Activated CD4-positive, alpha-beta T cell treated with anti-CD3 and anti-CD28 coated beads, Interleukin-2, amount 50 U/mL, for 24 hours (primary cell): ENCODE data around the gene UNCX.
"Not testable (repeated sequence)": the region's sequence is repeated elsewhere in the genome, so short reads cannot be mapped to it uniquely, and the experiment has no call there.

Experiments
- DNase-seq, 2 donors: peaks; one replicate each; pipeline ENCODE4 v3.0.0-alpha.2; 2020; ENCODE audit warnings: low read depth in 1 of 2, low spot score in 1 of 2

UNCX gene

DNA sequence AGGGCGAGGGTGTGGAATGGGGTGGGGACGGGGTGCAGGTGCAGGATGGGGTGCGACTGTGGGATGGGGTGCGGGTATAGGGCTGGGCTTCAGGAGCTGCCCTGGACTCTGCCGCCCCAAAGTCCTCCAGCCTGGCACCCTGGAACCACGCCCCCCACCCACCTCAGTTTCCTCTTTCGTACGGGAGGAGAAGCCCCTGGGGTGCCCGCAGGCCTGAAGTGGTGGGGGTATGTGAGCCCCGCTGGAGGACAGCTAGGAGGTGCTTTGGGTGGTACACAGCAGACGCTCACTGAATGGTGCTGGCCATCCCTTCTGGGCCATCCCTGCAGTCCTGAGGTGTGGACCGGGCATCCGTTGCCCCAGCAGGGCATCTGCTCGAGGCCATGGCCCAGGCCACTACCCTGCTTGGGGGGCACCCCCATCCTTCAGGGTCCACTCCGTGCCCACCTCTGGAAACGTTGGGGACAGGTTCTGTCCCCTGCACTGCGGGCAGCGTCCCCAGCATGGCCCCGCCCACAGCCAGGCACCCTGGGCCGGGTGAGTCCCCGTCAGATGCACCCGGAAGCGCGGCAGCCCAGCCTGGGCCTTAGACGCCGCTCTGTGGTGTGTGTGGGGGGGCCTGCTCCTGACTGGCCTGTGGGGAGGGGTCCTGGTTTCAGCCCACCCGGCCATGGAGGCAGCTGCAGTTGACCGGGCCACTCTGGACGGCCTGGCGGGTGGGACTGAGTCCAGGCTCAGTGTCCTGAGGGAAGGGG, 41.6 kb downstream of the UNCX start:
- DNase-seq: no peak

- no peak for DNase-seq
Observed at GRCh38 chr7:1274876-1275375, 42.3 kb downstream of the UNCX start.

DNA sequence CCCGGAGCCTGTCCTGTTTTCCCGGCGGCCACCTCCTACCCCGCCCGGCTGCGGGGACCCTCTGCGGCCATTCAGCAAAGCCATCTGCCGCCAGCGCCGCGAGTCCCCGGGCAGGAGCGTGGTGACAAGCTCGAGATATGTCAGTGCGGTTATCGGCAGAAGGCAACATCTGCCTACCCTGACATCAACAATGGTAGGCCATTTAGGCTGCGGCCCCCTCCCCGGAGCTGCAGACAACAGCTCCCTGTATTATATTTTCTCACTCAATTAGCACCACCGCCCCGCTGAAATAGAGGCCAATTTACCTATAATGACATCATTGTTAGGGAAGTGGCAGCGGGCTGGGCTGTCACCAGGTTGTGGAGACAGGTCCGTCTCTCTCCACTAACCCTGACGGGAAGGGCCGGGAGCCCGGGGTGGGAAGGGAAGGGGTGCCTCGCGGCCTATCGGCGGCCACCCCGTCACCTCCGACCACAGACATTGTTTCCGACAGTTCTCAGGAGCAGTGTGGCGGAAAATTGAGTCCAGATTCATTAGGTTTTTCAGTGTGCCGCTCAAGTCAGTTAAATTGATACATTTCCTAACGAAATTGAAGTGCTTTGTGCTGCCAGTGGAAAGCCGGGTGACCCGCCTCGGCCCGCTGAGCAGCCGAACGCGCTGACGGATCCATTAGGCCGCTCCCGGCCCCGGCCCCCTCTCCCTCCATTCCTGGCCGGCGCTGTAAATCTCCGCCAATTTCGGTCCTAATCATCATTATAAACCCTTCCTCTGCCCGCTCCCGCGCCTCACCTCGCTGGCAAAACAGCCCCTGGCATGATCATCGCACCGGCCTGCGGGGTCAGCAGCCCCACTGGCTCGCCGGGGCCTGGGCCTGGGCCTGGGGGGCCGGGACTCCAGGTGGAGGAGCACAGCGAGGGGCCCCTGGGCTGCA, 43.0 kb downstream of the UNCX start:
- DNase-seq: no peak

DNA sequence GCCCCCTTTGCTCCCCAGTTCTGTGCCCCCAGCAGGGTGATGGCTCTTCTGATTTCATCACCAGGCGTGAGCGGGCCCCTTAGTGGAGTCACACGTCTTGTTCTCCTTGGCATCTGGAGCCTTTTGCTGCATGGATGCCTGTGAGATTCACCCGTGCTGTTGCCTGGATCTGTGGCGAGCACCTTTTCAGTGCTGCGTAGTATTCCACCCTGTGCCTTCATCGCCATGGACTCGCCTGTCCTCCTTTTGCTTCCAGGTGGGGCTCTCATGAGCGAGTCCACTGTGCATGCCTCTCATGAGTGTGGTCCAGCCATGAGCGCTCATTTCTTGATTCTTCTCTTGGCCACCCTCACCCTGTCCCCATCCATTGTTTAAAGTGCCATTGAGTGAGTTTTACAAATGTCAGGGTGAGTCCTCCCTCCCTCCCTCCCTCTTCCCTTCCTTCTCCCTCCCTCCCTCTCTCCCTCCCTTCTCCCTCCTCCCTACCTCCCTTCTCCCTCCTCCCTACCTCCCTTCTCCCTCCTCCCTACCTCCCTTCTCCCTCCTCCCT, 44.0 kb downstream of the UNCX start:
- no peak for DNase-seq

DNA sequence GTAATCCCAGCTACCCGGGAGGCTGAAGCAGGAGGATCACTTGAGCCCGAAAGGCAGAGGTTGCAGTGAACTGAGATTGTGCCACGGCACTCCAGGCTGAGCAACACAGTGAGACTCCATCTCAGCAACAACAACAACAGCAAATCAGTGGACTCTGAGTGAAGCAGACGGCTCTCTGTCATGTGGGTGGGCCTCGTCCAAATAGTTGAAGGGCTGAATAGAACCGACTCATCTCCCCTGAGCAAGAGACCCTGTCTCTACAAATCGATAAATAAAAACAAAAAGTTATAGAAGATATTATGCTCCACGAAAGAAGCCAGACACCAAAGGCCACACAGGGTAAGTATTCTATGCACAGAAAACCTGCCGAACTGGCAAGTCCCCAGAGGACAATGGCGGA, 45.9 kb downstream of the UNCX start:
- no peak for DNase-seq

DNA sequence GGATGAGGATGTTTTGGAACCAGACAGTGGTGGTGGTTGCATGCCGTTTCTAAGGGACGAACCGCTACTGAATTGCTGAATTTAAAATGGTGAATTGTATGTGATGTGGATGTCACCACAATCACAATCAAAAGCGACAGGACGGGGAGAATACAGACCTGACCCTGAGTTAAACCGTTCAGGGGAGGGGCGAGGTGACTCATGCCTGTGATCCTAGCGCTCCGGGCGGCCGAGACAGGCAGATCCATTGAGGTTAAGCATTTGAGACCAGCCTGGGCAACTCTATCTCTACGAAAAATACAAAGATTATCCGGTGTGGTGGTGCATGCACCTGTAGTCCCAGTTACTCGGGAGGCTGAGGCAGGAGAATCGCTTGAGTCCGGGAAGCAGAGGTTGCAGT, 46.4 kb downstream of the UNCX start:
- no peak for DNase-seq

DNA sequence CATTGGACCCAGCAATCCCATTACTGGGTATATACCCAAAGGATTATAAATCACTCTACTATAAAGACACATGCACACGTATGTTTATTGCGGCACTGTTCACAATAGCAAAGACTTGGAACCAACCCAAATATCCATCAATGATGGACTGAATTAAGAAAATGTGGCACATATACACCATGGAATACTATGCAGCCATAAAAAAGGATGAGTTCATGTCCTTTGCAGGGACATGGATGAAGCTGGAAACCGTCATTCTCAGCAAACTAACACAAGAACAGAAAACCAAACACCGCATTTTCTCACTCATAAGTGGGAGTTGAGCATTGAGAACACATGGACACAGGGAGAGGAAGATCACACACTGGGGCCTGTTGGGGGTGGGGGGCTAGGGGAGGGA, 47.2 kb downstream of the UNCX start:
- not testable (repeated sequence) for DNase-seq

DNA sequence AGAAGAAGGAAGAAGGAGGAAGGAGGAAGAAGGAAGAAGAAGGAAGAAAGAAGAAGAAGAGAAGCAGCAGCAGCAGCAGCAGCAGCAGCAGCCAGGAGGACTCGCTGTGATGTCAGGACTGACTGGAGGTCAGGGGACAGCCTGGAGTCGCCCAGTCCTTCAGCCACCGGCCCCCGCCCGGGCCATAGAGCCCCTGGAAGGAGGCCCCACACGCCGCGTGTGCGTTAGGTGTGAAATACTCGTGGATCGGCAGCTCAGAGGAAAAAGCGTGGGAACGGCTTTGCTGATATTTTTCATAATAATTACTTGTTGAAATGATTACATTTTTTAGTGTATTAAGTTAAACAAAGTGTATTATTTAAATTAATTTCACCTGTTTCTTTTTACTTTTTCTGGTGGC, 48.4 kb downstream of the UNCX start:
- DNase-seq: no peak

DNA sequence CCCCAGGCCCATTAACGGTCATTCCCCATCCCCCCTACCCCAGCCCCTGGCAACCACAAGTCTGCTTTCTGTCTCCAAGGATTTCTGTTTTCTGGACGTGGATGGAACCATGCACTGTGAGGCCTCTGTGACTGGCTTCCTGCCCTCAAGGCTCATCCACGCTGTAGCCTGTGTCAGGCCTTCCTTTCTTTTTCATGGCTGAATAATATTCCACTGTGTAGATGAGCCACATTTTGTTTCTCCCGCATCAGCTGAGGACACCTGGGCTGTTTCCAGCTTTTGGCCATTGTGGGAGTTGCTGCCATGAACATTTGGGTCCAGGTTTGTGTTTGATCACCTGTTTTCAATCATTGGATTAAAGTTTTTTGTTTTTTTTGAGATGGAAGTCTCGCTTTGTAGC, 50.0 kb downstream of the UNCX start:
- DNase-seq: no peak

DNA sequence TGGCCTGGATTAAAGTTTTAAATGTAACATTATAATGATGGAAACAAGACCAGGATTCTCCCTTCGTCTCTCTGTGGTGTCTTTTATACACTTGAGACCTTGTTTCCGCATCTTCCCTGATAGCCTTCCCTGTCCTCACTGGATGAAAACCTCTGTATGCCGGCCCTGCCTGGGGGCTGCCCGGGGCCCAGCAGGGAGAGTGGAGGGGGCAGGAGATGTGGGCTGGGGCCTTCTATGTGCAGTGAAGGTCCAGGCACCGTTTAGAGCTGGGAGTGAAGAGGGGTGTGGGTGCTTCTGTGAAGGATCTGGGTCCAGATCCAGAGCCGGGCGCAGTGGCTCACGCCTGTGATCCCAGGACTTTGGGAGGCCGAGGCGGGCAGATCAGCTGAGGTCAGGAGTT, 50.7 kb downstream of the UNCX start:
- no peak for DNase-seq

GRCh38 chr7:1283941-1284742, 51.5 kb downstream of the UNCX start:
- no peak for DNase-seq

DNA sequence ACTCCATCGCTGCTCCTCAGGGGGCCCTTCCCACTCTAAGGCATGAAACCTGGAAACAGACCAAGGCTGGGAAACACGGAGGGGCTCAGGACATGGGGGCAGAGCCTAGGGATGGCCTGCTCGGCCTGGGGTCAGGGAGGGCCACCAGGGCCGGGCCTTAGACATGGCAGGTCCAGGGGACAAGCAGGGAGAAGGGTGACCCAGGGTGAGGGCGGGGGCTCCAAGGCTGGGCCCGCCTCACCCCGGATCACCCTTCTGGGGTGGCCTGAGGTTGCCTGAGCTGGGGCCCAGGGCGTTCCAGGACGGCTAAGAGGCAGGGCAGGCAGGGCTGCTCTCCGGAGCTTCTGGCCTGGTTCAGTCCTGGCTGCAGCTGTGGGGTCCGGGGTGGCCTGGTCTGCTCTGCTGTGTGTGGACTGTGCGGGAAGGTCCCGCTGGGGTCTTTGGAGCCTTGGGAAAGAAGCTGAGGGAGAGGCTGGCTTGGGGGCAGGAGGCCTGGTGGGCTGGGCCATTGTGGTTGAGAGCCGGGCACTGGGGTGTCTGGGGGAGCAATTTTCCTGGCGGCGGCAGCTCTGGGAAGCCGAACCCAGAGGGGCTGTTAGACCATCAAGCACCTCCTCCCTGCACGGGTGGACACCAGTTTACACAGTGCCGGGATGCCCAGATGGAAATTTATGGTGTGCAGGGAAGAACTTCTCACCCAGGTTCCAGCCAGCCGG, 52.2 kb downstream of the UNCX start:
- DNase-seq: no peak

DNA sequence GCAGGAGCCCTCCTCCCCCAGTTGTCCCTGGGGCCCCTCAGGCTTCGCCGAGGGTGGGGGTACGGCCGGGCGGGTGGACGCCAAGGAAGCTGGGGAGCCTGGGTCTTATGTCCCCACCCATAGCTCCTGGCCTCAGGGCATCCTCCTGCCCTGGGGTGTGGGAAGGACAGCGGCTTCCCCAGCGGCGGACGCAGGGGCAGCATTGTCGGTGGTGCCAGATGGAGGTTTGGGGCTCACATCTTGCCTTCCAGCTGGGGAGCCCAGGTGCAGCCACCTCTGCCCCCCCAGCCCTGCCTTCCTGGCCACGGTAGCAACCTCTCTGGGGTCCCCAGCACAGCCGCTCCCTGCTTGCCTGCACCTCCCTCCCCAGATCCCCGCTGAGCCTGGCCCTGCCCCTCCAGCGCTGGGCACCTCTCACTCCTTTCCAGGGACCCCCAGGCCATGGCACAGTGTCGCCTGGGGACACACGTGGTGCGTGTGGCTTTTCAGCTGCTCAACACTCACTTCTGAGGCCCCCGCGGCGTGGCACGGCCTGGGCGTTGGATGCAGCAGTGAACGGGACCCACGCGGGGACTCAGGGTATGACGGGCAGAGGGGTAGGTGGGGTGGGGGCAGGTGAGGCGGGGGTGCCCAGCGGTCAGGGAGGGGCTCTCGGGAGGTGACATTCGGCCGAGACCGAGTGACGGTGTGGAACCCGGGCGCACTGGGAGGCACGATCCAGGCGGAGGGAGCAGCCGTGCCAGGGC, 53.1 kb downstream of the UNCX start:
- no peak for DNase-seq
